CD4-positive, alpha-beta T cell treated with Interleukin-6 at 100 ng/mL for 8 hours (primary cell): ENCODE measurements around the gene MSI2.

Experiments used
- DNase-seq: peaks from one replicate; pipeline ENCODE4 v3.0.0-alpha.2; 2020; ENCODE audit warnings: mixed read lengths, low spot score

The MSI2 gene

GRCh38 chr17:57541049-57541448, 284.7 kb downstream of the MSI2 start:
- DNase-seq = no peak

GRCh38 chr17:57541472-57542394, 285.4 kb downstream of the MSI2 start:
- DNase-seq = no peak

- DNase-seq = no peak
Measured at GRCh38 chr17:57542510-57542909, 286.2 kb downstream of the MSI2 start.

- DNase-seq = no peak
Measured at GRCh38 chr17:57543230-57543629, 286.9 kb downstream of the MSI2 start.

- no peak for DNase-seq
Measured at GRCh38 chr17:57544401-57544800, 288.1 kb downstream of the MSI2 start.

- DNase-seq = no peak
Measured at GRCh38 chr17:57544834-57545463, 288.6 kb downstream of the MSI2 start.

GRCh38 chr17:57545731-57546342, 289.5 kb downstream of the MSI2 start:
- no peak for DNase-seq

- no peak for DNase-seq
Measured at GRCh38 chr17:57548421-57549410, 292.4 kb downstream of the MSI2 start.

GRCh38 chr17:57549468-57549867, 293.1 kb downstream of the MSI2 start:
- DNase-seq = no peak

GRCh38 chr17:57550016-57550415, 293.7 kb downstream of the MSI2 start:
- no peak for DNase-seq

GRCh38 chr17:57550668-57551315, 294.5 kb downstream of the MSI2 start:
- no peak for DNase-seq

GRCh38 chr17:57551321-57552079, 295.2 kb downstream of the MSI2 start:
- peak; percentile 11 for DNase-seq

- DNase-seq = no peak
Measured at GRCh38 chr17:57552114-57552624, 295.8 kb downstream of the MSI2 start.

- no peak for DNase-seq
Measured at GRCh38 chr17:57553526-57553925, 297.2 kb downstream of the MSI2 start.

- DNase-seq = no peak
Measured at GRCh38 chr17:57553991-57554825, 297.9 kb downstream of the MSI2 start.

- DNase-seq = no peak
Measured at GRCh38 chr17:57554826-57555635, 298.7 kb downstream of the MSI2 start.

- no peak for DNase-seq
Measured at GRCh38 chr17:57555636-57556175, 299.4 kb downstream of the MSI2 start.

- DNase-seq = no peak
Measured at GRCh38 chr17:57556320-57556719, 300.0 kb downstream of the MSI2 start.
